ENCODE data around the gene RNF17. TPM values are rescaled to one million over a fixed set of nuclear protein-coding genes. Genes with fewer than 3 reads are reported as not detected.
"Not testable (repeated sequence)": the region's sequence is repeated elsewhere in the genome, so short reads cannot be mapped to it uniquely, and the experiment has no call there.

Gene RNF17
- total RNA-seq, 1 donor from 2014 or later = not detected

DNA sequence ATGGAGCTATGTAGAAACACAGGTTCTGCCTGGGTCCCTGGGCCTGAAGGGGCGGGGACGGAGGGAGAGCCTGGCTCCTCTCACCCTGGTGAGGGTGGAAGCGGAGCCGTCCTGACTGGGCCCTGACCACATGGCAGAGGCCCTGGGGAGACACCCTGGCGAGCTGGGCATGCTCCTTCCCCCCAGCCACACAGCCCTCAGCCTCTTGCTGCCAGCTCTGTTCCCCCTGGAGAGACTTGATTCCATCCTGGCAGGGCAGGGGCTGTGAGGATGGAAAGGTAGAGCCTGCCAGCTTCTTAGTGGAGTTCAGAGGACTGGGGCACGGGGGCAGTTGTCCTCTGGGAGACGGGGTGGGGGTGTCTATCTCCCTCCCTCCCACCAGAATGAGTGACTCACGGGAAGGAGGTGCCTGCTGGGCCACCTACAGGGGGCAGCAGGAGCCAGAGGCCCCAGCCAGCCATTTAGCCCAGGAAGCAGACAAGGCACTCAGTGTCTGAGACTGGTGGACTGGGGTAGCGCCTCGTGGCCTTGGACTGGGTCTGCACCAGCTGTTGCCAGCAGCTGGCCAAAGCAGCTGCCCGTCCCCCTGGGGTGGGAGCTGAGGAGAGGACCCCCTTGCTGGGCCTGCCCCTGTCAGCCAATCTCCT lies 22.8 kb upstream of the RNF17 start:
- DNase-seq (ENCODE audit: low spot score) = no peak
- intact Hi-C loops (cut with DNase I) = no loop called here

DNA sequence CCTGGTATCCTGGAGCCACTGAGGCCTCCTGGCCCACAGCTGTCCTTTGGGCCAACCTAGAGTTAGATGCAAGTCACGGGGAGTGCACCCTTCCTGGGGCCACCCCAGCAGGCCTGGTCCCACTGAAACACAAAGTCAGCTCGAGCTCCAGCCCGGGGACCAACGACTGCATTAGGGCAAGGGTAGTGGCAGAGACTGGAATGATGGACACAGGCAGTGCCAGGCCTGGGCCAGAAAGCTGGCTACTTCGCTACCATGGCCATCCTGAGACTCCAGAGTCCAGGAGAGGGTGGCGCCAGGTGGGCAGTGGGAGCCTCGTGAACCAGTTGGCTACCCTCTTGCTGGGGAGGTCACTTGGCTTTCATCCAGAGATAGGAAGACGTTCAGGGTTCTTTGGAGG lies 22.2 kb upstream of the RNF17 start:
- no peak for DNase-seq (ENCODE audit: low spot score)
- intact Hi-C loops (cut with DNase I) = no loop called here

DNA sequence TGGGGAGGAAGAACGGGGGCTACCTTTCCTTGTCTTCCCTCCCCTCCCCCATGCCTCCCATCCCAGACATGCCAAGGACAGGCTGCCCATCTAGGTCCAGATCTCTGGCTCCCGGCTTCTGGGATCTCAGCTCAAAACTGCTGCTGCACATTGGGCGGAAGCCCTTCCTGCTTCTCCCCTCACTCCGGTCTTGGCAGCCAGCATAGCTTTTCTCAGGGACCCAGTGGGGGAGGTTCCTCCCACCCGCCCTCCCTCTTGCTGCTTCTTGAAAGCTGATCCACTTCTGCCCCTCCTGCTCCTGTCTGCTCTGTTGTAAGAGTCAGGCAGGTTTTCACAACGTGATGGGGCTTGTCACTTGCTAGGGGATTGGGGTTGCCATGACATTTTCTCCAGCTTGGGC lies 21.7 kb upstream of the RNF17 start:
- no peak for DNase-seq (ENCODE audit: low spot score)
- intact Hi-C loops (cut with DNase I) = no loop called here

DNA sequence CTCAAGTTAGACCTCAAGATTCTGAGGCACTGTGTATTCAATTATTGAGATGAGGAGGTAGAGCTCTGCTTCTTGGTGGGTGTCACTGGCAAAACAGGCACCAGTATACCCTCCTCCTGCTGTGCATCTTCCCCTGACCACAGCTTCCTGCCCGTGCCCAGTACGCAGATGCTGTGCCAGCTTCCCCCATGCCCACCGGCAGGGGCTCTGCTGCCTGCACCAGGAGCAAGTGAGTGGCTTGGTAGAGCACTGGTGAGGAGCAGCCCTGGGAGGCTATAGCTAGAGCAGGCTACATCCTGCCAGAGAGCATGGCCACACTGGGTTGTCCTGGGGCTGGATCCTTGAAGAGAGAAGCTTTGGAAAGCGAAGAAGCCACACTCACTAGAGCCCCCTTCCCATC lies 21.0 kb upstream of the RNF17 start:
- intact Hi-C loops (cut with DNase I) = no loop called here
- DNase-seq (ENCODE audit: low spot score) = no peak

DNA sequence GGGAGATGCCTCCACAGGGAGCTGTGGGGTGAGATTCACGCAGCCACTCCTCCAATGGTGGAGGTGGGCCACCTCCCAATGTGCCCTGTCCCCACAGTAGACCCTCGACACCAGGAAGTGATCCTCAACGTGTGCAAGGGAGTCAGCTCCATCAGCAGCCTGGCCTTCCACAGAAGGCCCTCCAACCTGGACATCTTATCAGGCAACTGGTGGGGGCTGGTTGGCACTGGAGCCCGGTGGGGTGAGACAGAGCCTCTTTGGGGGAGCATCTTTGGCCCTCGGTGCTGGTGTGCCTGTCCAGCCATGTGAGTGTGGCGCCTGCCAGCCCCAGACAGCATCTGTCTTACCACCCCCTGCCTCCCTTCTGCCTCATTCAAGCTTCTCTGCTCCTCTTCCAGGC lies 19.7 kb upstream of the RNF17 start:
- DNase-seq (ENCODE audit: low spot score) = no peak
- intact Hi-C loops (cut with DNase I) = no loop called here

DNA sequence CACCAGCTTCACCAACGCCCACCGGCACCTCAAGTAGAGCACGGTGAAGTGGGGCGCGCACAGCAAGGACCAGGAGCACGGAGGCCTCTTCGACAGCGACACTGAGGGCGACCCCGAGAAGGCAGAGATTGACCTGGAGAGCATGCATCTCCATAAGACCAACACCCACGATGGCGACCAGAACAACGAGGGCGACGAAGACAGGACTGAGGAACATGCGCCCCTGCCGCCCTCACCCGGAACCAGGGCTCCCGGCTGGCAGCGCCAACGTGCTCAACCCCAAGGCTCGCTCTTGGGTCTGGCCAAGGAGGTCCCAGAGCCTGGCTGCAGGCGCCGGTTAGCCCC lies 18.5 kb upstream of the RNF17 start:
- DNase-seq (ENCODE audit: low spot score) = no peak
- intact Hi-C loops (cut with DNase I) = no loop called here

DNA sequence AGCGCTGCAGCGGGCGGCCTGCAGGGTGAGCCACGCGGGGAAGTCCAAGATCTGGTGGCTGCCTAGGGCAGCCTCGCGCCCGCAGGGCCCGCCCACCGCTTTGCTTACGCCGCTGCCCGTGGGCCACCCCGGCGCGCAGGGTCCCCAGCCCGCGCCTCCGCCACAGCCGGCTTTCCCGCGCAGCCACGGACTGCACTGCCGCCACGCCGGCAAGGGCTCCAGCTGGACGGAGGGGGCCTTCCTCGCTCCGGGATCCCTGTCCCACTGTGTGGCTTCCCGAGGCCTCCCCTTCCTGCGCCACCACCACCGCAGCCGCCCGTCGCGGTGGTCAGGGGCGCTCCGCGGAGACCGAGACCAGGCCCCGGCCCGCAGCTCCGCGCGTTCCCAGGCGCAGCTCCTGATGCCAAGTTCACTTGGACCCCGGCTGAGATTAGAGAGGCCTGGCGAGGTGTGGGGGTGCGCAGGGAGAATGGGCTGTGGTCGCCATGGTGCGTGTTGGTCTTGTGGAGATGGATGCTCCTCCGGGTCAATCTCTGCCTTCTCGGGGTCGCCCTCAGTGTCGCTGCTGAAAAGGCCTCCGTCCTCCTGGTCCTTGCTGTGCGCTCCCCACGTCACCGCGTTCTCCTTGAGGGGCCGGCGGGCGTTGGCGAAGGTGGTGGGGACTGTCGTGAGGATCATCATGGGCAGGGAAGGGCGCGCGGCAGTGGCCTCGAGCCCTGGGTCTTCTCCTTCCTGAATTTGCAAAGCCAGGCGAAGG lies 17.9 kb upstream of the RNF17 start:
- DNase-seq (ENCODE audit: low spot score) = no peak
- intact Hi-C loops (cut with DNase I) = no loop called here

DNA sequence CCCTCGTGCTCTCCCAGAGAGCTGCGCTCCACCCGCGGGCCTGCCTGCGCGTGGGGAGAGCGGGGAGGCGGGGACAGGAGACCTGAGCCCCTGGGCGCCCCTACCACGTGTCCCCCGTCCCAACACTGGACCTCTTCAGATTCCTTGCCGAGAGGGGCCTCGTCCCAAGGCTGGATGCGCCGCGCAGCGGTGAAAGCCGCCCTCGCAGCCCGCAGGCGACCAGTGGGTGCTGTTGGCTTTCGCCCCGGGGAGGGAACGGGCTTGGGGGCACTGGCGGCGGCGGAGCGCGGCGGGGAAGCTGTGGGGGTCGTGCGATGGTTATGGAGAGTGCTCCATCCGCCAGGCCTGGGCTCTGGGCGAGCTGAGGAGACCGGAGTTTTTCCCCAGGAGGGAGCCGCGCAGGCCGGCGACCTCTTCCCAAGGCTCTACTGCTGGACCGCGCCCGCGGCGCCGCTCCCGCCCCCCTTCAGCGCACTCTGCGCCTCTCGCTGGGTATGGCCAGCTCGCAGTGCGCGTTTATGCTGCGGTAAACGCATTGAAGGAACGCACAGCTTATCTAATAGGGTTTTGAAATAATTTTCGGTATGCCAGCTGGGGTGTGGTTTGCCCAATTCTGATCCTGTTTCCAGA lies 17.2 kb upstream of the RNF17 start:
- intact Hi-C loops (cut with DNase I) = no loop called here
- DNase-seq (ENCODE audit: low spot score) = no peak

DNA sequence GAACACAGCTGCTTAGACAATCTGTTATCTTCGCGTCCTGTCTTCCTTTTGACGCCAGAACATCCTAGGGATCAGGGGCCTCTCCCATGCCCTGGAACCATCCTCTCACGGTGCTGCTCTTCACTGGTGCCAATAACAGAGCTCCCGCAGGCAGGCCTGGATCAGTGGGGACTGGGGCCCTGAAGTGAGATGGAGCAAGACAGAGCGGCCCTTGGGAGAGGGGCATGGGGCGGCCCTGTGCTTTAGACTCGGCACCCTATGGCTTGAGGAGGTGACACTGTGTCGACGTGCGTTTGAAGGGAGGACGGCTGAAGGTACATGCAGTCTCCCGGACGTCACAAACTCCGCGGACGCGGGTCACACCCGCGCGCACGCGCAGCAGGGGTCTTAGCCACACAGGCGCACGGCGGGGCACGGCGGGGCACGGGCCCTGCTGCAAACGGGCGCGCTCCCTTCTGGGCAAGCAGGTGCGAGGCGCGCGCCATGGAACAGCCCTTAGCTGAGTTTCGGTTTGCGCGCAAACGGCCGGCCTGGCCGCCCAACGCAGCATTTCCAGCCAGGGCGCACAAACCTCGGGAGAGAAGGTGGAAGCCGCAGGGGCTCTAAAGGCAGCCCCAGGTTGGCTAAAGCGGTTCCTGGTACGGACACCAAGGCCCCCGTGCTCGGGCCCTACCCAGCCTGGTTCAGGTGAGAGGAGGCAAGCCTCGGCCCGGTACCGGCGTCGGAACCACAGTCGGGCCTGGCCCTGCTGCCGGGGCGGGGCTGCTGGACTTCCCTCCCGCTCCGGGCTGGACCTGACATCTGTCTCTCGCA lies 16.5 kb upstream of the RNF17 start:
- no peak for DNase-seq (ENCODE audit: low spot score)
- intact Hi-C loops (cut with DNase I) = no loop called here

DNA sequence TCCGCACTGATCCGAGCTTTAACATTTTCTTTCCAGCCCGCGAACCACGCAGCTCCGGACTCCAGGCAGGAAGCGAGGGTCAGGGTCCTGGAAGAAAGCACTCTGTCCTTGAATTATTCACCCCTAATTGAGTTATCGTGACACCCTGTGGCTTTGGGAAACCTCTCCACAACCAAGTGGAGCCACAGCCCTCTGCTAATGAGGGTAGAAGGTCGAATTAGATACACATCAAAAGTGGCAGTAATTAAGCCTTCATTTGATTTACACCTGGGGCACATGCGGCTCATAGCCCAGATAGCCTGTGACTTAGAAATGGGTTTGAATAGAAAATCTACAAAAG lies 15.9 kb upstream of the RNF17 start:
- no peak for DNase-seq (ENCODE audit: low spot score)
- intact Hi-C loops (cut with DNase I) = no loop called here

DNA sequence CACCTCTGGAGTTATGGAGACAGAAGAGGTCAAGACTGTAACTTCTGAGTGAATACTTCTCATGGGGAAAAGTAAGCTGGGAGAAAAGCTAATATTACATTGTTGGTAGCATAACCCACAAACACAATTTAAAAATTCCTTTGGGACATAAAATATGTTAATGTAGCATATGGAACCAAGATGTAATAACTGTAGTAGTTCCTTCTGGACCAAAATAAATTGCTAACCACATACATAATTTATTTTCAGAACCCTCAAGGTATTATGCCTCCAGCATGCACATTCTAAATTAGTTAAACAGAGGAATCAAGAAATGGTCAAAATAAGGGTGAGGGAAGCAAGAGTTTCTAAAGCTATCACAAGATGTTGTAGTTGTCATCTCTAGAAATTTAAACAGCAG lies 4.8 kb upstream of the RNF17 start:
- intact Hi-C loops (cut with DNase I) = no loop called here

DNA sequence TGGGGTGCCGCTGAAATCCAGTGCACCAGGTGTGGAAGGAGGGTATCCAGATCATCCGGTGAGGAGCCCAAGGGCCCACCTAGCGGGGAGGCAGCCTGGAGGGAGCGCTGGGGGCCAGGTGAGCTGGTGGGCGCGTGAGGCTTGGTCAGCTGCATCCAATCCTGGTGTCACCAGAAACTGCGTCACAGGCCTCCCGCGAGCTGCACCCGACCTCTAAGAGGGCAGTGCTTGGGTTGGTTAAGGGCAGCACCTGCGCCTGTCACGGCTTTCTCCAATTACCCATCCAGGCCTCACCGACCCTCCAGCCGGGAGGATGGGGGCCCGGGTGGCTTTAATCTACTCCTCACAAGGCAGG lies 284 bp downstream of the RNF17 start:
- DNase-seq (ENCODE audit: low spot score) = no peak
- intact Hi-C loops (cut with DNase I) = no loop called here

More for the DNA sequence above, 4.8 kb upstream of the RNF17 start:
- DNase-seq (ENCODE audit: low spot score) = no peak

DNA sequence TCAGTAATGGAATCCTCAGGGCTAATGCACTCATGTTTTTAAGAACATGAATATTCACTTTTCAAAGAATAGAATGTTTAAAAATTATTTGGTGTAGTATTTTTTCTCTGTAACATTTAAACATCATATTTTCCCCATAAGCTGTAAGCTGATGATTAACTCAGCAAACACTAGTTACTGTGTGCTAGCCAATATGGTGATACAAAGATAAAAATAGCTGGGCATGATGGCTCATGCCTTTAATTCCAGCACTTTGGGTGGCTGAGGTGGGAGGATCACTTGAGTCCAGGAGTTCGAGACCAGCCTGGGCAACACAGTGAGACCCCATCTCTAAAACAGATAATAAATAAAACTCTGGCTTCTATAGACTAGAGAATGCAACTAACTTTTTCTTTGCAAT lies 13.2 kb downstream of the RNF17 start:
- intact Hi-C loops (cut with DNase I) = no loop called here
- no peak for DNase-seq (ENCODE audit: low spot score)

DNA sequence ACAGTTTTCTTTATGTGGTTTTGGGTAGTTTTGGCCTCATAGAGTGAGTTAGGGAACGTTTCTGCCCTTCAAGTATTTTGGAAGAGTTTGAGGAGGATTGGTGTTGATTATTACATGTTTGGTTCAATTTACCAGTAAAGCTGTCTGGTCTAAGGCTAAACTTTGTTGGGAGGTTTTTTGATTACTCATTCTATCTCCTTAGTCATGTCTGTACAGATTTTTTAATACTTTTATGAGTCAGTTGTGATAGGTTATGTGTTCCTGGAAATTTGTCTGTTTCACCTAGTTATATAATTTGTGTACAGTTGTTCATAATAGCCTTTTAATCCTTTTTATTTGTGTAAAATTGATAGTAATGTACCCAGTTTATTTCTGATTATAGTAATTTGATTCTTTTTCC lies 20.4 kb downstream of the RNF17 start:
- intact Hi-C loops (cut with DNase I) = no loop called here
- no peak for DNase-seq (ENCODE audit: low spot score)

DNA sequence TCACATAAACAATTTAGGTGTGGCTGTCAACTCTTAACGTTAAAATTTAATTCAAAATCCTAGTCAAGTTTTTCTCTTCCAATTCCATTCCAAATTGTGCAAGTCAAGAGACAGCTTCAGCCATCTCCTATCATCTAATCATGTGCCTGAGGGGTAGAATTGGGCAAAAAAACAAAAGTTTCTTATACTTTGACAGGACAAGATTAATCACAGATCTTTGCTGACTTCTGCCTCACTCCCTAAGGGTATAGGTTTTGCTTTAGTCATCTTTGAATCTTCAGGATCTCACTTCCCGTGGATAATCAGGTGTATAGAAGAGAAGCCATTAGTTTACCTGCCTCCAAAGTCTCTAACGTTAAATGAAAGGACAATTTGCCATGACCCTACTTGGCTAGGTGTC lies 24.6 kb downstream of the RNF17 start:
- intact Hi-C loops (cut with DNase I) = no loop called here
- DNase-seq (ENCODE audit: low spot score) = no peak

DNA sequence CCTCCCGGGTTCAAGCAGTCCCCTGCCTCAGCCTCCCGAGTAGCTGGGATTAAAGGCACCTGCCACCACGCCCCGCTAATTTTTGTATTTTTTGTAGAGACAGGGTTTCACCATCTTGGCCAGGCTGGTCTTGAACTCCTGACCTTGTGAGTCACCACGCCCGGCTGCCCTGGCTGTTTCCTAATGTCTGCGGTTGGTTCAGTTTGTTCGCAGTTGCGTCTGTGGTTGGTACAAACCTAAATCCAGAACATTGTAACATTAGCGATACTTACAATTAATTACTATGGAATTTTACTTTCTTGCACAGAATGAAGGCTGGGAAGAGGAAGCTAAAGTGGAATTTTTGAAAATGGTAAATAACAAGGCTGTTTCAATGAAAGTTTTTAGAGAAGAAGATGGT lies 38.1 kb downstream of the RNF17 start:
- DNase-seq (ENCODE audit: low spot score) = no peak
- intact Hi-C loops (cut with DNase I) = no loop called here

DNA sequence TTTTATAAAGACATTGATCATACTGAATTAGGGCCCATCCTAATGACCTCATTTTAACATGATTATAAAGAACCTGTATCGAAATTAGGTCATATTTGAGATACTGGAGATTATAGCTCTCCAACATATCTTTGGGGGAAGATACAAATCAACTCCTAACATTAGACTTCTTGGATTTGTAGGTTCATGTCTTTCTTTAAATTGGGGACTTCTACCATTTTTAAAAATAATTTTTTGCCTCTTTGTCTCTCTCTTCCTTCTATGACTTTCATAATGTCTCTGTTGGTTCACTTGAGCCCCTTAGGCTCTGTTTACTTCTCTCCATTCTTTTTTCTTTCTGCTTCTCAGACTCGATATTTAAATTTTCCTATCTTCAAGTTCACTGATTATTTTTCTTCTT lies 57.2 kb downstream of the RNF17 start:
- DNase-seq (ENCODE audit: low spot score) = no peak
- intact Hi-C loops (cut with DNase I) = no loop called here

DNA sequence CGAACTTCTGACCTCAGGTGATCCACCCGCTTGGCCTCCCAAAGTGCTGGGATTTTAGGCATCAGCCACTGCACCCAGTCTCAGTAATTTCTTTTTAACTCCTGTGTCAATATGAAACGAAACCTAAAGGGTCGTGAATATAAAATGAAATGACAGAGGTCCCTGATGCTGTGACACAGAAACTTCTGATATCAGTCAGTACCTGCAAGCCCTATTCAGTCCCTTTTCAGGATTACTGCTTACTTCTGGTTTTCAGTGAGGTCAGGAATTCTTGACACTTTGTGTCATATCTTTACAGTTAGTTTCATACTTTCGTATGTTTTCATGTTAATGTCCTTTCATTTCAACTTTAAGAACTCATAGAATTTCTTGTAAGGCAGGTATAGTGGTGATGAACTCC lies 58.7 kb downstream of the RNF17 start:
- no peak for DNase-seq (ENCODE audit: low spot score)
- intact Hi-C loops (cut with DNase I) = no loop called here

DNA sequence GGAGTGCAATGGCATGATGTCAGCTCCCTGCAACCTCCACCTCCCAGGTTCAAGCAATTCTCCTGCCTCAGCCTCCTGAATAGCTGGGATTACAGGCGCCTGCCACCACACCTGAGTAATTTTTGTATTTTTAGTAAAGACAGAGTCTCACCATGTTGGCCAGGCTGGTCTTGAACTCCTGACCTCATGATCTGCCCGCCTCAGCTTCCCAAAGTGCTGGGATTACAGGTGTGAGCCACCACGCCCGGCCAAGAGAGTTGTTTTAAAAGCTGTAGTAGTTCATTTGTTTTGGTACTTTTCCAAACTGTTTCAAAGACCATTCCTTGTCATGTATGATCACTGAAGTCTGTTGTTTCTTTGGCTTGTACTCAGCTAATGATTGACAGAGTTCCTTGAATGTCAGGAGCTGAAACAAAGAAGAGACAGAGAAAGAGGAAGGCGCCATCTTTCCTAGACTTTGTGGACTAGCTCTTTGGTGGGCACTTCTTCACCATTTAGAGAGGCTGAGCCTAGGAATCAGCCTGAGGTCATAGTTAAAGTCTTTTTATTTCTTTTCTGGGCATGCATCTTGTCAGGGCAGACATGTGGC lies 59.2 kb downstream of the RNF17 start:
- DNase-seq (ENCODE audit: low spot score); intact Hi-C loops (cut with DNase I): not testable (repeated sequence)

DNA sequence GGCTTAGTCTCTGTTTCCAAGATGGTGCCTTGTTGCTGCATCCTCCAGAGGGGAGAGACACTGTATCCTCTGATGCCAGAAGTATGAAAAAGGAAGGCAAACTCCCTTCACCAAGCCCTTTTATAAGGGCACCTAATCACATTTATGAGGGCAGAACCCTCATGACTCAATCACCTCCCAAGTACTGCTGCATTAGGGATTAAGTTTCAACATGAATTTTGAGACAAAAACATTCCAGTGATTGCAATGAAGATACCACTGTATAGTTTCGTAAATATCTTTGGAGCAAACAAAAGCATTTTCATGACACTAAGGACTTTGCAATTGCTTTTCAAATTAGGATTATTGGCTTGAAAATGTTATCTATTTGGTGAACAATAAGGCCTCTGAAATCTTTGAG lies 63.8 kb downstream of the RNF17 start:
- DNase-seq (ENCODE audit: low spot score) = no peak

More for the DNA sequence above, 63.8 kb downstream of the RNF17 start:
- intact Hi-C loops (cut with DNase I) = no loop called here

Data from cardiac septum (tissue), 1 donor.